PC-3 (cell line): ENCODE measurements around the gene WDR49. TPM values are rescaled to one million over a fixed set of nuclear protein-coding genes. Genes with fewer than 3 reads are reported as not detected.
A peak's percentile ranks its signal among the peaks of the same experiment; 100 is the strongest.

ENCODE experiments used
- ATAC-seq: fragments of 200-7000 bp; cut with Tn5 transposase; 2 replicates; pipeline ENCODE4 v1.9.1; 2020; ENCODE audit warnings: mild to moderate bottlenecking, moderate library complexity
- BruUV-seq: library from RNA; stranded (reverse); fragments of 400-500 nt; replicated peaks from 2 replicates; lab custom pipeline; 2021; lab: Mats Ljungman, UMichigan
- CTCF ChIA-PET: fragments of 300-600 bp; sonication (Branson Sonifier 250); formaldehyde crosslinking; loops from one replicate; lab custom pipeline; 2022; ENCODE audit warnings: antibody characterized with exemption; lab: Charles Lee
- POLR2A ChIA-PET: fragments of 300-600 bp; sonication (Branson Sonifier 250); formaldehyde crosslinking; loops from one replicate; lab custom pipeline; 2022; ENCODE audit warnings: antibody characterized with exemption; ENCODE audit not compliant: unreplicated experiment; lab: Charles Lee
- DNase-seq: peaks from one replicate; pipeline ENCODE4 v3.0.0-alpha.2; 2015
- H2AFZ ChIP-seq: fragments of 300-600 bp; sonication (generic); 2 replicates; pipeline ENCODE4 v1.6.0; 2016; ENCODE audit warnings: antibody characterized with exemption, low read length
- H3F3A ChIP-seq: fragments of 300-600 bp; sonication (generic); one replicate; pipeline ENCODE4 v1.6.0; 2017; ENCODE audit warnings: antibody characterized with exemption, low read length, control low read depth, mild to moderate bottlenecking; ENCODE audit not compliant: unreplicated experiment
- H3K27ac ChIP-seq: fragments of 300-600 bp; sonication (generic); 2 replicates; pipeline ENCODE4 v1.5.1; 2016; ENCODE audit warnings: mild to moderate bottlenecking, low read length
- H3K27me3 ChIP-seq: fragments of 300-600 bp; sonication (generic); 2 replicates; pipeline ENCODE4 v1.6.1; 2016; ENCODE audit warnings: low read length, mixed read lengths
- H3K36me3 ChIP-seq: fragments of 300-600 bp; sonication (generic); 2 replicates; pipeline ENCODE4 v1.6.1; 2016; ENCODE audit warnings: low read depth, mixed run types, low read length, mixed read lengths
- H3K4me1 ChIP-seq: fragments of 300-600 bp; sonication (generic); 2 replicates; pipeline ENCODE4 v1.5.1; 2016; ENCODE audit warnings: low read length; ENCODE audit not compliant: insufficient read depth
- H3K4me2 ChIP-seq: fragments of 300-600 bp; sonication (generic); 2 replicates; pipeline ENCODE4 v1.6.0; 2016; ENCODE audit warnings: low read length
- H3K4me3 ChIP-seq: fragments of 300-600 bp; sonication (generic); 2 replicates; pipeline ENCODE4 v1.5.1; 2016; ENCODE audit warnings: mild to moderate bottlenecking, low read length, mixed read lengths
- H3K79me2 ChIP-seq: fragments of 300-600 bp; sonication (generic); 2 replicates; pipeline ENCODE4 v1.6.1; 2017; ENCODE audit warnings: low read length, mixed read lengths
- H3K9ac ChIP-seq: fragments of 300-600 bp; sonication (generic); 2 replicates; pipeline ENCODE4 v1.6.0; 2016; ENCODE audit warnings: mild to moderate bottlenecking, low read length
- H3K9me2 ChIP-seq: fragments of 300-600 bp; sonication (generic); replicated peaks from 2 replicates; pipeline ENCODE4 v1.6.1; 2016; ENCODE audit warnings: mixed run types, low read length, mixed read lengths
- H3K9me3 ChIP-seq: fragments of 300-600 bp; sonication (generic); 2 replicates; pipeline ENCODE4 v1.6.1; 2016; ENCODE audit warnings: low read length, mixed read lengths
- H4K20me1 ChIP-seq: fragments of 300-600 bp; sonication (generic); 2 replicates; pipeline ENCODE4 v1.6.1; 2016; ENCODE audit warnings: low read length, mixed read lengths
- EZH2 ChIP-seq: fragments of 300-600 bp; sonication (generic); IDR thresholded peaks from one replicate; pipeline ENCODE4 v1.6.1; 2017; ENCODE audit warnings: antibody characterized with exemption, mild to moderate bottlenecking, low read length; ENCODE audit not compliant: unreplicated experiment
- EZH2phosphoT487 ChIP-seq: fragments of 300-600 bp; sonication (generic); IDR thresholded peaks from 2 replicates; pipeline ENCODE4 v1.6.1; 2018; ENCODE audit warnings: mild to moderate bottlenecking, antibody characterized with exemption, low read length, borderline replicate concordance
- intact Hi-C: fragments of 100-400 bp; cut with micrococcal nuclease; formaldehyde crosslinking; loops from 2 replicates; pipeline ENCODE4 v1.9.0; 2023
- total RNA-seq: library from RNA; depleted of rRNA; stranded (reverse); fragments of >200 nt; gene quantifications from 2 replicates; pipeline ENCODE4 v1.2.3, GENCODE V29; 2014
- TF ChIP-seq, protein P1 (sequence below): fragments of 300-600 bp; sonication (generic); conservative IDR thresholded peaks from 2 replicates; pipeline ENCODE4 v1.5.1; 2017; ENCODE audit warnings: antibody characterized with exemption, low read depth, mild to moderate bottlenecking, low read length

WDR49 gene
- total RNA-seq, 1 experiment from 2014 or later = 0.33 TPM

DNA sequence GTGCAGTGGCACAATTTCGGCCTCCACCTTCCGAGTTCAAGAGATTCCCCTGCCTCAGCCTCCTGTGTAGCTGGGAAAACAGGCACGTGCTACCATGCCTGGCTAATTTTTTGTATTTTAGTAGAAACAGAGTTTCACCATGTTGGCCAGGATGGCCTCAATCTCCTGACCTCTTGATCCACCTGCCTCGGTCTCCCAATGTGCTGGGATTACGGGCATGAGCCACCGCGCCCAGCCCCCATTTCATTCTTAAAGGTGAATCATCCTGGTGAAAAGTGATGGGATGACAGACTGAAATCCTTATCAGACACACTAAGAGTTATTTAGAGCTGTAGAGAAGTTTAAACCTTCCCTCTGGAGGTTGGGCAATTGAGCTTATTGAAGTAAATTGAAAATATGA is 155.8 kb downstream of the WDR49 start:
- TF ChIP-seq EZH2phosphoT487 (no peak), EZH2 (no peak)
- TF ChIP-seq, protein P1, sequence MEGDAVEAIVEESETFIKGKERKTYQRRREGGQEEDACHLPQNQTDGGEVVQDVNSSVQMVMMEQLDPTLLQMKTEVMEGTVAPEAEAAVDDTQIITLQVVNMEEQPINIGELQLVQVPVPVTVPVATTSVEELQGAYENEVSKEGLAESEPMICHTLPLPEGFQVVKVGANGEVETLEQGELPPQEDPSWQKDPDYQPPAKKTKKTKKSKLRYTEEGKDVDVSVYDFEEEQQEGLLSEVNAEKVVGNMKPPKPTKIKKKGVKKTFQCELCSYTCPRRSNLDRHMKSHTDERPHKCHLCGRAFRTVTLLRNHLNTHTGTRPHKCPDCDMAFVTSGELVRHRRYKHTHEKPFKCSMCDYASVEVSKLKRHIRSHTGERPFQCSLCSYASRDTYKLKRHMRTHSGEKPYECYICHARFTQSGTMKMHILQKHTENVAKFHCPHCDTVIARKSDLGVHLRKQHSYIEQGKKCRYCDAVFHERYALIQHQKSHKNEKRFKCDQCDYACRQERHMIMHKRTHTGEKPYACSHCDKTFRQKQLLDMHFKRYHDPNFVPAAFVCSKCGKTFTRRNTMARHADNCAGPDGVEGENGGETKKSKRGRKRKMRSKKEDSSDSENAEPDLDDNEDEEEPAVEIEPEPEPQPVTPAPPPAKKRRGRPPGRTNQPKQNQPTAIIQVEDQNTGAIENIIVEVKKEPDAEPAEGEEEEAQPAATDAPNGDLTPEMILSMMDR = no peak
- Histone ChIP-seq H2AFZ (no peak overlapping the region), H3F3A (no peaks in the 10 kb centered on the region), H3K9me2 (no peaks in the 10 kb centered on the region), H3K9ac (no peak overlapping the region), H3K36me3 (no peaks in the 10 kb centered on the region), H3K27me3 (0 out of 2 replicates have a peak, but pooled peaks cover 5% of the 10 kb centered on the region), H3K4me1 (no peaks in the 10 kb centered on the region), H3K4me2 (no peak overlapping the region), H3K9me3 (no peaks in the 10 kb centered on the region), H3K79me2 (no peaks in the 10 kb centered on the region), H4K20me1 (no peaks in the 10 kb centered on the region), H3K27ac (no peak overlapping the region), H3K4me3 (no peak overlapping the region)
- DNase-seq = no peak
- intact Hi-C loops = no loop called here
- BruUV-seq = no TSS peak
- ChIA-PET CTCF (no interaction called here), POLR2A (interaction anchor here (0.7 kb wide), 2 partner anchors 10 to 11 kb away, joined by 7 to 15 read pairs; no protein-coding TSS in a partner anchor)
- no peak for ATAC-seq

DNA sequence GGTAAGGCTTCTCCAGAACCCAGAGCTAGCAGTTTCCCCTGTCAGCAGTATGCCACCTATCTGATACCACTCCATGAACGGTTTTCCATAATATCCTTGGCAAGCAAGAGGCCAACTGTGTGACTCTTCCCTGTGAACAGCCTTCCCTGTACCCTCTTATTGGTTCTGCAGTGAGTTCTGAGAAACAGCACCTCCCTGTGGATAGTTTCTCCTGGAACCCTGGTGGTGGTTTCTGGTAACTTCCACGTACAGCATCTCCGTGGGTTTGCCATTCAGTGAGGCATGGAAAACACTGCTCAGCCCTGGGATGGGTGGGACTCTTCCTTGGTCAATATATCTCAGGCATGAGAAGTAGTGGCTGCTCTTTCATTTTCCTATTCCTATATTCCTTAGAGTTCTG is 160.5 kb downstream of the WDR49 start:
- no peaks in the 10 kb centered on the region for H3K36me3 ChIP-seq
- H3K4me3 ChIP-seq = no peak overlapping the region
- no TSS peak for BruUV-seq
- H3K4me1 ChIP-seq = no peaks in the 10 kb centered on the region
- no peak overlapping the region for H2AFZ ChIP-seq
- no peak overlapping the region for H3K27ac ChIP-seq
- H3F3A ChIP-seq = no peaks in the 10 kb centered on the region
- H3K9me3 ChIP-seq = no peaks in the 10 kb centered on the region
- intact Hi-C loops = no loop called here
- peaks cover 23% of the 10 kb centered on the region for H3K27me3 ChIP-seq
- no peak for TF ChIP-seq EZH2
- TF ChIP-seq, protein P1 = peak; percentile 69
- peak; percentile 64 for ATAC-seq
- no peaks in the 10 kb centered on the region for H3K9me2 ChIP-seq
- peak; percentile 30 for DNase-seq
- no peaks in the 10 kb centered on the region for H4K20me1 ChIP-seq
- no peaks in the 10 kb centered on the region for H3K79me2 ChIP-seq
- ChIA-PET CTCF (no interaction called here), POLR2A (no interaction called here)
- H3K9ac ChIP-seq = no peak overlapping the region
- H3K4me2 ChIP-seq = no peak overlapping the region

DNA sequence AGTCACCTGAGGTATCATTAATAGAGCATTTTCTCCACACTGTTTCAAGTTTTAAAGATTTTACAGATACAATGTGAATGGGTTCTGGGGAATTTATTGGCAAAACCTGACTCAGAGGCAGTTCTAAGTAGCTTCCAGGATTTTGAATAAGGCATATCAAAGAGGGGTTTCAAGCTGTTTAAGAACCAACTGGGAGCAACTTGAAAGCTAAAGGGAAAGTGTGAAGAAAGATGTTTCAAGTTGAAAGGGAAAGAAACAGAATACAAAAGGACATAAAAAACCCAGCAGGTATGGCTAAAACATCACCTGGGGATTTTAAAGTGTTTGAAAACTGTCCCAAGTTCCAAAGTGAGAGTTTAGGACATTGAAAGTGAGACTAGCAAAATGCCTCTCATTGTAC is 162.1 kb downstream of the WDR49 start:
- intact Hi-C loops = no loop called here
- ATAC-seq = no peak
- Histone ChIP-seq H3K9me2 (no peaks in the 10 kb centered on the region), H3F3A (no peaks in the 10 kb centered on the region), H3K27me3 (peaks cover 23% of the 10 kb centered on the region), H3K4me1 (no peaks in the 10 kb centered on the region), H3K79me2 (no peaks in the 10 kb centered on the region), H3K36me3 (no peaks in the 10 kb centered on the region), H3K9ac (no peak overlapping the region), H2AFZ (no peak overlapping the region), H3K27ac (no peak overlapping the region), H3K9me3 (no peaks in the 10 kb centered on the region), H3K4me3 (no peak overlapping the region), H3K4me2 (no peak overlapping the region), H4K20me1 (no peaks in the 10 kb centered on the region)
- BruUV-seq = no TSS peak
- TF ChIP-seq EZH2phosphoT487 (no peak), EZH2 (no peak)
- TF ChIP-seq, protein P1 = no peak
- no peak for DNase-seq
- POLR2A ChIA-PET = no interaction called here
- CTCF ChIA-PET = no interaction called here
